GM12878 (cell line): ENCODE measurements around the gene KDM6B.

Source experiments
- CTCF ChIP-seq, 3 experiments: IDR thresholded peaks in 2 of 3; conservative IDR thresholded peaks in 1 of 3; 2 replicates each; pipeline ENCODE4 v1.5.1; 2011; ENCODE audit warnings: low read depth in 3 of 3, low read length in 3 of 3, mild to moderate bottlenecking in 3 of 3, control low read depth in 2 of 3, moderate library complexity in 2 of 3, inconsistent platforms in 1 of 3, mixed read lengths in 1 of 3; ENCODE audit not compliant: control insufficient read depth in 2 of 3, insufficient read depth in 1 of 3; ENCODE audit errors: extremely low read depth in 1 of 3
- NBN ChIP-seq: fragments of 450-650 bp; IDR thresholded peaks from 2 replicates; pipeline ENCODE4 v1.6.1; 2016
- POLR2AphosphoS5 ChIP-seq: IDR thresholded peaks from 2 replicates; pipeline ENCODE4 v1.6.1; 2011; ENCODE audit warnings: mild to moderate bottlenecking, low read length, inconsistent platforms
- ZNF217 ChIP-seq: fragments of 450-650 bp; IDR thresholded peaks from 2 replicates; pipeline ENCODE4 v1.6.1; 2017; ENCODE audit warnings: antibody characterized with exemption, mild to moderate bottlenecking
- TF ChIP-seq, protein P1 (sequence below): IDR thresholded peaks from 2 replicates; pipeline ENCODE4 v1.6.1; 2012; ENCODE audit warnings: improper control_type of control experiment, low read depth, low read length; ENCODE audit not compliant: insufficient replicate concordance

DNA sequence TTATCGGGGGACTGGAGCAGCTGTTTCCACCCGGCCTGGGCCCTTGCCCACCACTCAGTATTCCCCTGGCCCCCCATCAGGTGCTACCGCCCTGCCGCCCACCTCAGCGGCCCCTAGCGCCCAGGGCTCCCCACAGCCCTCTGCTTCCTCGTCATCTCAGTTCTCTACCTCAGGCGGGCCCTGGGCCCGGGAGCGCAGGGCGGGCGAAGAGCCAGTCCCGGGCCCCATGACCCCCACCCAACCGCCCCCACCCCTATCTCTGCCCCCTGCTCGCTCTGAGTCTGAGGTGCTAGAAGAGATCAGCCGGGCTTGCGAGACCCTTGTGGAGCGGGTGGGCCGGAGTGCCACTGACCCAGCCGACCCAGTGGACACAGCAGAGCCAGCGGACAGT, 14.7 kb downstream of the KDM6B start:
- no peak for TF ChIP-seq CTCF (IDR thresholded peaks at IDR 0.05 in 2 of 3, conservative IDR thresholded peaks at IDR 0.05 in 1 of 3; ENCODE audit: control insufficient read depth in 2 of 3, extremely low read depth in 1 of 3, insufficient read depth in 1 of 3, low read depth in 3 of 3, low read length in 3 of 3)
- TF ChIP-seq NBN = no peak
- TF ChIP-seq, protein P1, sequence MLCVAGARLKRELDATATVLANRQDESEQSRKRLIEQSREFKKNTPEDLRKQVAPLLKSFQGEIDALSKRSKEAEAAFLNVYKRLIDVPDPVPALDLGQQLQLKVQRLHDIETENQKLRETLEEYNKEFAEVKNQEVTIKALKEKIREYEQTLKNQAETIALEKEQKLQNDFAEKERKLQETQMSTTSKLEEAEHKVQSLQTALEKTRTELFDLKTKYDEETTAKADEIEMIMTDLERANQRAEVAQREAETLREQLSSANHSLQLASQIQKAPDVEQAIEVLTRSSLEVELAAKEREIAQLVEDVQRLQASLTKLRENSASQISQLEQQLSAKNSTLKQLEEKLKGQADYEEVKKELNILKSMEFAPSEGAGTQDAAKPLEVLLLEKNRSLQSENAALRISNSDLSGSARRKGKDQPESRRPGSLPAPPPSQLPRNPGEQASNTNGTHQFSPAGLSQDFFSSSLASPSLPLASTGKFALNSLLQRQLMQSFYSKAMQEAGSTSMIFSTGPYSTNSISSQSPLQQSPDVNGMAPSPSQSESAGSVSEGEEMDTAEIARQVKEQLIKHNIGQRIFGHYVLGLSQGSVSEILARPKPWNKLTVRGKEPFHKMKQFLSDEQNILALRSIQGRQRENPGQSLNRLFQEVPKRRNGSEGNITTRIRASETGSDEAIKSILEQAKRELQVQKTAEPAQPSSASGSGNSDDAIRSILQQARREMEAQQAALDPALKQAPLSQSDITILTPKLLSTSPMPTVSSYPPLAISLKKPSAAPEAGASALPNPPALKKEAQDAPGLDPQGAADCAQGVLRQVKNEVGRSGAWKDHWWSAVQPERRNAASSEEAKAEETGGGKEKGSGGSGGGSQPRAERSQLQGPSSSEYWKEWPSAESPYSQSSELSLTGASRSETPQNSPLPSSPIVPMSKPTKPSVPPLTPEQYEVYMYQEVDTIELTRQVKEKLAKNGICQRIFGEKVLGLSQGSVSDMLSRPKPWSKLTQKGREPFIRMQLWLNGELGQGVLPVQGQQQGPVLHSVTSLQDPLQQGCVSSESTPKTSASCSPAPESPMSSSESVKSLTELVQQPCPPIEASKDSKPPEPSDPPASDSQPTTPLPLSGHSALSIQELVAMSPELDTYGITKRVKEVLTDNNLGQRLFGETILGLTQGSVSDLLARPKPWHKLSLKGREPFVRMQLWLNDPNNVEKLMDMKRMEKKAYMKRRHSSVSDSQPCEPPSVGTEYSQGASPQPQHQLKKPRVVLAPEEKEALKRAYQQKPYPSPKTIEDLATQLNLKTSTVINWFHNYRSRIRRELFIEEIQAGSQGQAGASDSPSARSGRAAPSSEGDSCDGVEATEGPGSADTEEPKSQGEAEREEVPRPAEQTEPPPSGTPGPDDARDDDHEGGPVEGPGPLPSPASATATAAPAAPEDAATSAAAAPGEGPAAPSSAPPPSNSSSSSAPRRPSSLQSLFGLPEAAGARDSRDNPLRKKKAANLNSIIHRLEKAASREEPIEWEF = no peak
- TF ChIP-seq ZNF217 = no peak
- TF ChIP-seq POLR2AphosphoS5 = no peak; the same call in 1 of the 2 replicates
